K562 (cell line): ENCODE results near the gene ZNF177. TPM values are rescaled to one million over a fixed set of nuclear protein-coding genes. Genes with fewer than 3 reads are reported as not detected.

Experiments
- DIDO1 ChIP-seq: fragments of 450-650 bp; IDR thresholded peaks from 2 replicates; pipeline ENCODE4 v1.6.1; 2016; ENCODE audit warnings: low read depth, missing biosample characterization, missing genetic modification characterization
- E2F8 ChIP-seq: fragments of 450-650 bp; IDR thresholded peaks from 2 replicates; pipeline ENCODE4 v1.7.1; 2018; ENCODE audit warnings: mild to moderate bottlenecking, low read depth; ENCODE audit not compliant: partially characterized antibody
- ETV5 ChIP-seq: sonication (generic); formaldehyde crosslinking; IDR thresholded peaks from 2 replicates; pipeline ENCODE4 v1.4.0; 2020; ENCODE audit warnings: low read depth, mild to moderate bottlenecking, missing genetic modification reagents
- HBP1 ChIP-seq: fragments of 450-650 bp; formaldehyde crosslinking; IDR thresholded peaks from 2 replicates; pipeline ENCODE4 v1.4.0; 2022; ENCODE audit warnings: missing genetic modification characterization
- HCFC1 ChIP-seq: IDR thresholded peaks from 2 replicates; pipeline ENCODE4 v1.6.1; 2012; ENCODE audit warnings: low read depth, low read length, improper control_type of control experiment
- KDM1A ChIP-seq, 2 experiments: fragments of 450-650 bp; IDR thresholded peaks; 2 replicates each; pipeline ENCODE4 v1.6.1; 2016; ENCODE audit warnings: mild to moderate bottlenecking in 2 of 2
- LEF1 ChIP-seq: fragments of 450-650 bp; IDR thresholded peaks from 2 replicates; pipeline ENCODE4 v1.6.1; 2016; ENCODE audit warnings: mild to moderate bottlenecking
- MNT ChIP-seq, 2 experiments: fragments of 450-650 bp; conservative IDR thresholded peaks; 2 replicates each; pipeline ENCODE4 v1.6.1; 2017; ENCODE audit warnings: mild to moderate bottlenecking in 2 of 2, moderate library complexity in 2 of 2
- NCOA1 ChIP-seq: fragments of 450-650 bp; IDR thresholded peaks from 2 replicates; pipeline ENCODE4 v1.6.1; 2016; ENCODE audit warnings: low read depth
- PATZ1 ChIP-seq: fragments of 250-450 bp; sonication (Bioruptor Pico); IDR thresholded peaks from 2 replicates; pipeline ENCODE4 v1.5.0; 2020; ENCODE audit warnings: mild to moderate bottlenecking, borderline replicate concordance
- PHB2 ChIP-seq: fragments of 450-650 bp; IDR thresholded peaks from 2 replicates; pipeline ENCODE4 v1.6.1; 2017; ENCODE audit warnings: low read depth
- SIRT6 ChIP-seq: IDR thresholded peaks from one replicate; pipeline ENCODE4 v1.6.1; 2012; ENCODE audit warnings: low read depth, mild to moderate bottlenecking, control low read depth, inconsistent platforms, low read length, moderate library complexity
- SMARCB1 ChIP-seq: IDR thresholded peaks from 2 replicates; pipeline ENCODE4 v1.6.1; 2011; ENCODE audit warnings: improper control_type of control experiment, low read depth; ENCODE audit not compliant: insufficient read length
- ZBTB9 ChIP-seq: fragments of 450-650 bp; formaldehyde crosslinking; IDR thresholded peaks from 2 replicates; pipeline ENCODE4 v1.4.0; 2020; ENCODE audit warnings: mild to moderate bottlenecking, moderate library complexity
- ZNF217 ChIP-seq: sonication (generic); formaldehyde crosslinking; IDR thresholded peaks from 2 replicates; pipeline ENCODE4 v1.8.0; 2022; ENCODE audit warnings: mild to moderate bottlenecking, missing genetic modification reagents
- ZNF347 ChIP-seq: fragments of 450-650 bp; formaldehyde crosslinking; IDR thresholded peaks from 2 replicates; pipeline ENCODE4 v1.4.0; 2020; ENCODE audit warnings: low read depth, mild to moderate bottlenecking, moderate library complexity
- ZNF511 ChIP-seq: sonication (generic); formaldehyde crosslinking; IDR thresholded peaks from 2 replicates; pipeline ENCODE4 v1.8.0; 2022; ENCODE audit warnings: mild to moderate bottlenecking, missing genetic modification reagents
- ZNF583 ChIP-seq: fragments of 250-450 bp; sonication (Bioruptor Pico); IDR thresholded peaks from 2 replicates; pipeline ENCODE4 v1.4.0; 2020
- ZNF695 ChIP-seq: fragments of 450-650 bp; formaldehyde crosslinking; IDR thresholded peaks from 2 replicates; pipeline ENCODE4 v1.4.0; 2020; ENCODE audit warnings: mild to moderate bottlenecking, moderate library complexity
- ZNF780A ChIP-seq: fragments of 250-450 bp; sonication (Bioruptor Pico); IDR thresholded peaks from 2 replicates; pipeline ENCODE4 v1.5.0; 2021; ENCODE audit warnings: mild to moderate bottlenecking
- polyA plus RNA-seq, 8 experiments: library from polyadenylated mRNA; depleted of rRNA in 4 of 8; stranded (reverse) in 5 of 8; unstranded in 3 of 8; fragments of >200 nt; fragmentation: Nextera tagmentation in 2 of 8; fragmentation: Illumina TruSeq in 1 of 8; extraction: Ambion mirVana in 2 of 8; extraction: Trizol in 1 of 8; gene quantifications; 2 replicates each; pipeline versions ENCODE4 v1.2.1 to v1.2.3, GENCODE V29; 2011 to 2014; ENCODE audit warnings: inconsistent platforms in 1 of 8, missing spikeins in 1 of 8
- total RNA-seq, 7 experiments: library from RNA; depleted of rRNA in 6 of 7; stranded (reverse); fragments of >200 nt in 6 of 7; fragmentation: Illumina TruSeq in 2 of 7; extraction: Trizol in 2 of 7; gene quantifications; 2 replicates each; pipeline versions ENCODE4 v1.2.1 to v1.2.3, GENCODE V29; 2011 to 2021; ENCODE audit warnings: low replicate concordance in 1 of 7

ZNF177 gene
- total and polyA plus RNA-seq, 9 of the 15 experiments (the other 6 are each of a cell fraction or from before 2014, with no cell fraction given): 0.25 to 1.8 (median 1.1) TPM

GRCh38 chr19:9406798-9407352 is 44.1 kb downstream of the ZNF177 start (continued):
- TF ChIP-seq PATZ1: no peak
- no peak for TF ChIP-seq HBP1 (CRISPR knock-in tag)
- TF ChIP-seq MNT (conservative IDR thresholded peaks at IDR 0.05): peak; percentile 50 to 69; a peak in 3 of 4 replicates
- TF ChIP-seq SMARCB1: no peak
- TF ChIP-seq PHB2: no peak
- TF ChIP-seq ZNF217 (CRISPR knock-in tag): no peak
- peak; percentile 45; the same call in 1 of the 2 replicates for TF ChIP-seq HCFC1
- no peak for TF ChIP-seq ZNF511 (CRISPR knock-in tag)
- TF ChIP-seq ZNF695: no peak
- peak in 1 of 2 experiments; percentile 9; a peak in 1 of 4 replicates for TF ChIP-seq KDM1A (IDR thresholded peaks at IDR 0.05)
- no peak for TF ChIP-seq ZNF583 (CRISPR knock-in tag)
- TF ChIP-seq ZNF780A: no peak
- TF ChIP-seq NCOA1: peak; percentile 60
- TF ChIP-seq ZBTB9 (CRISPR knock-in tag): no peak
- TF ChIP-seq ZNF347 (CRISPR knock-in tag): no peak
- no peak for TF ChIP-seq ETV5 (CRISPR knock-in tag)
- no peak for TF ChIP-seq LEF1
- peak; percentile 71 for TF ChIP-seq DIDO1 (tag)
- no peak for TF ChIP-seq SIRT6
- peak; percentile 78 for TF ChIP-seq E2F8
